WI38 (cell line): ENCODE results near the gene IKZF4.
"Not testable (repeated sequence)": the region's sequence is repeated elsewhere in the genome, so short reads cannot be mapped to it uniquely, and the experiment has no call there.

Experiments
- H3K4me3 ChIP-seq: 2 replicates; pipeline ENCODE4 v1.5.1; 2011; ENCODE audit warnings: low read depth, mild to moderate bottlenecking, control low read depth, low read length
- TF ChIP-seq, protein P1 (sequence below): IDR thresholded peaks from 2 replicates; pipeline ENCODE4 v1.5.1; 2012; ENCODE audit warnings: low read depth, mild to moderate bottlenecking, control low read depth, low read length

The IKZF4 gene

GRCh38 chr12:55978393-55978792, 42.5 kb upstream of the IKZF4 start:
- no peak overlapping the region for H3K4me3 ChIP-seq
- TF ChIP-seq, protein P1, sequence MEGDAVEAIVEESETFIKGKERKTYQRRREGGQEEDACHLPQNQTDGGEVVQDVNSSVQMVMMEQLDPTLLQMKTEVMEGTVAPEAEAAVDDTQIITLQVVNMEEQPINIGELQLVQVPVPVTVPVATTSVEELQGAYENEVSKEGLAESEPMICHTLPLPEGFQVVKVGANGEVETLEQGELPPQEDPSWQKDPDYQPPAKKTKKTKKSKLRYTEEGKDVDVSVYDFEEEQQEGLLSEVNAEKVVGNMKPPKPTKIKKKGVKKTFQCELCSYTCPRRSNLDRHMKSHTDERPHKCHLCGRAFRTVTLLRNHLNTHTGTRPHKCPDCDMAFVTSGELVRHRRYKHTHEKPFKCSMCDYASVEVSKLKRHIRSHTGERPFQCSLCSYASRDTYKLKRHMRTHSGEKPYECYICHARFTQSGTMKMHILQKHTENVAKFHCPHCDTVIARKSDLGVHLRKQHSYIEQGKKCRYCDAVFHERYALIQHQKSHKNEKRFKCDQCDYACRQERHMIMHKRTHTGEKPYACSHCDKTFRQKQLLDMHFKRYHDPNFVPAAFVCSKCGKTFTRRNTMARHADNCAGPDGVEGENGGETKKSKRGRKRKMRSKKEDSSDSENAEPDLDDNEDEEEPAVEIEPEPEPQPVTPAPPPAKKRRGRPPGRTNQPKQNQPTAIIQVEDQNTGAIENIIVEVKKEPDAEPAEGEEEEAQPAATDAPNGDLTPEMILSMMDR = no peak

DNA sequence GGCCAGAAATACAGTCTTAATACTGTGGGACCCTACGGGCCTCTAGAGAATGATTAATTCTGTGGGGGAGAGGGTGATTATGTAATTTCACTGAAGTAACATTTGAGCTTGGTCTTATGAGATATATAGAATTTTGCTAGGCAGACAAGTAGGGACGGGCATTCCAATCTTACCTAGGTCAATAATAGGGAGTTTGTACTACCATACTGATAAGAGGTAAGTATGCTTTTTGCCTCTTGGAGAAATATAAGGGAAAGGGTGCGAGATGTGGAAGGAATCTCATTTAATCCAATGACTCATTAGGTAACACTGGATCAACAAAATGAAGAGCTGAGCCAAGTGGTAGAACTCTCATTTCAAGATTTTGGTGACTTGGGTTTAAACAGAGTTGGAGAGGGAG, 41.8 kb upstream of the IKZF4 start:
- TF ChIP-seq, protein P1 = no peak
- no peak overlapping the region for H3K4me3 ChIP-seq

- not testable (repeated sequence) for H3K4me3 ChIP-seq
These were observed 39.0 kb upstream of the IKZF4 start for GRCh38 chr12:55981882-55982281.

- TF ChIP-seq, protein P1 = no peak
- H3K4me3 ChIP-seq = no peak overlapping the region
These were observed 38.4 kb upstream of the IKZF4 start for GRCh38 chr12:55982319-55982936.

GRCh38 chr12:55983232-55983842, 37.5 kb upstream of the IKZF4 start:
- TF ChIP-seq, protein P1 = no peak
- no peak overlapping the region for H3K4me3 ChIP-seq

DNA sequence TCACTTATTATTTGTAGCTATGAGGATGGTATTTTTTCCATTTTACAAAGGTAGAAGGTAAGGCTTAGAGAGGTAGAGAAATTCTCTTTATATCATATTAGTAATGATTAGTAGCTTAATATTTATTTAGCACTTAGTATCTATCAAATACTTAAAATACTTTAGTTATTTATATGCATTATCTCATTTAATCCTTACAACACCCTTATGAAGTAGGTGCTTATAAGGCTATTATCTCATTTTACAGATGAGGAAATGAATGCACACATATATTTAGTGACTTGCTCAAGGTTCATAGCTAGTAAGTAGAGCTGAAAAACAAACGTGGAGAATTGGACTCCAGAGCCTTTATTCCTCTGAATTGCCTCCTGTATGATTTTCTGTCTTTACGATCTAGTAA, 36.0 kb upstream of the IKZF4 start:
- no peak overlapping the region for H3K4me3 ChIP-seq
- TF ChIP-seq, protein P1 = no peak

GRCh38 chr12:55985341-55985740, 35.5 kb upstream of the IKZF4 start:
- TF ChIP-seq, protein P1 = no peak
- H3K4me3 ChIP-seq = no peak overlapping the region

DNA sequence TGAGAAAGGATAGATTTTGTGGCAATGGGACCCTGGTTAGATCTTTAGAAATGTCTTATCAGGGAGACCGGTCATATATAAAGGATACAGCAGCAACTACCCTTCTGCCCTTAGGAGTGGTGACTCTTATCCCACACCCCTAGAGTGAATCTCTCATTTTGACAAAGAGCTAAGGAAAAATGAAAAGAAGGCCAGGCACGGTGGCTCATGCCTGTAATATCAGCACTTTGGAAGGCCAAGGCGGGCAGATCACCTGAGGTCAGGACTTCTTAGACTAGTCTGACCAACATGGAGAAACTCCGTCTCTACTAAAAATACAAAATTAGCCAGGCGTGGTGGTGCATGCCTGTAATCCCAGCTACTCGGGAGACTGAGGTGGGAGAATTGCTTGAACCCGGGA, 34.9 kb upstream of the IKZF4 start:
- not testable (repeated sequence) for H3K4me3 ChIP-seq
